Keratinocyte (primary cell): ENCODE data around the gene PRRT1B.

Experiments used
- CTCF ChIP-seq, 3 experiments: IDR thresholded peaks in 1 of 3; conservative IDR thresholded peaks in 1 of 3; optimal IDR thresholded peaks in 1 of 3; 2 replicates in 2 of 3; 3 replicates in 1 of 3; pipeline versions ENCODE3 to v1.5.1; 2011; ENCODE audit warnings: low read length in 3 of 3, mild to moderate bottlenecking in 3 of 3, moderate library complexity in 2 of 3, control low read depth in 1 of 3, inconsistent platforms in 1 of 3; ENCODE audit not compliant: insufficient read depth in 2 of 3; ENCODE audit errors: extremely low read depth in 1 of 3
- EZH2 ChIP-seq: IDR thresholded peaks from one replicate; pipeline ENCODE4 v1.6.1; 2012; ENCODE audit warnings: inconsistent platforms, mild to moderate bottlenecking, low read length, moderate library complexity

GRCh38 chr9:131608493-131609037 lies 63.2 kb downstream of the PRRT1B start:
- no peak for TF ChIP-seq CTCF (optimal IDR thresholded peaks at IDR 0.05 in 1 of 3, IDR thresholded peaks at IDR 0.05 in 1 of 3, conservative IDR thresholded peaks at IDR 0.05 in 1 of 3; ENCODE audit: extremely low read depth in 1 of 3, insufficient read depth in 2 of 3, low read length in 3 of 3)
- no peak for TF ChIP-seq EZH2
